COR-L47 (cell line): ENCODE data around the gene MAEA.

Experiments used
- DNase-seq: peaks from one replicate; lab custom pipeline; 2025; lab: John Stamatoyannopoulos, UW

The MAEA gene

DNA sequence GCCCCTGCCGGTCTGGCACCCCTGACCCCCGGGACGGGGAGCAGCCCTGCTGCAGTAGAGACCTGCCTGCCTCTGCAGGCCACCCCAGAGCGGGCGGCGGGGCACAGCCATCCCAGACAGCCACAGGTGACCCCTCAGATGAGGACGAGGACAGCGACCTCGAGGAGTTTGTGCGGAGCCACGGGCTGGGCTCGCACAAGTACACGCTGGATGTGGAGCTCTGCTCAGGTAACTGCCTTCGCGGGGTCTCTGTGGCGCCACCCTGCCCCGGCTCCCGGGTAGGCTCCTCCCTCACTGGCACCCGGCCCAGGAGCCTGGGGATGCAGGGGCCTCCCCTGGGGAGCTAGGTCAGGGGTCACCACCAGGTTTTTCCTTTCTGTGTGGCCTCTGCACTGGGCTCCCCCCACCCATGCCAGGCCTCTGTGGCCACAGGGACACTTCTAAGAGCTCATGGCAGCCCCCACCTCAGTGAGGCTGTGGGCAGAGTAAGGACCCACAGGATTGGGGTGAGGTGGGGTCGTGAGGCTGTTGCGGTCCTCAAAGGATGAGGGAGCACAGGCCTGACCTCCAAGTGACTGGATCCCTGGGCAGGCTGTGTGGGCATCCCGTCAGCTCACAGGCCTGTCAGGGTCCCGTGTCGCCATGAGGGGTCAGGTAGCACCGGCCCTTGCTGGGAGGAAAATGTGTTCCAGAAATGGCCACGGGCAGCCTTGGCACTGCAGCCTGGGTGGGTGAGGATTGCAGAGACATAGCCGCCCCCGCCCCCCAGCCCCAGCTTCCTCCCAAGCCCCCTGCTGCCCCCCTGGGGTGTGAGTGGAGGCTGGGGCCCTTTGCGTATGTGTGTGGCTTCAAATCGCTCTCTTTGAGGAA, 63.7 kb downstream of the MAEA start:
- no peak for DNase-seq

DNA sequence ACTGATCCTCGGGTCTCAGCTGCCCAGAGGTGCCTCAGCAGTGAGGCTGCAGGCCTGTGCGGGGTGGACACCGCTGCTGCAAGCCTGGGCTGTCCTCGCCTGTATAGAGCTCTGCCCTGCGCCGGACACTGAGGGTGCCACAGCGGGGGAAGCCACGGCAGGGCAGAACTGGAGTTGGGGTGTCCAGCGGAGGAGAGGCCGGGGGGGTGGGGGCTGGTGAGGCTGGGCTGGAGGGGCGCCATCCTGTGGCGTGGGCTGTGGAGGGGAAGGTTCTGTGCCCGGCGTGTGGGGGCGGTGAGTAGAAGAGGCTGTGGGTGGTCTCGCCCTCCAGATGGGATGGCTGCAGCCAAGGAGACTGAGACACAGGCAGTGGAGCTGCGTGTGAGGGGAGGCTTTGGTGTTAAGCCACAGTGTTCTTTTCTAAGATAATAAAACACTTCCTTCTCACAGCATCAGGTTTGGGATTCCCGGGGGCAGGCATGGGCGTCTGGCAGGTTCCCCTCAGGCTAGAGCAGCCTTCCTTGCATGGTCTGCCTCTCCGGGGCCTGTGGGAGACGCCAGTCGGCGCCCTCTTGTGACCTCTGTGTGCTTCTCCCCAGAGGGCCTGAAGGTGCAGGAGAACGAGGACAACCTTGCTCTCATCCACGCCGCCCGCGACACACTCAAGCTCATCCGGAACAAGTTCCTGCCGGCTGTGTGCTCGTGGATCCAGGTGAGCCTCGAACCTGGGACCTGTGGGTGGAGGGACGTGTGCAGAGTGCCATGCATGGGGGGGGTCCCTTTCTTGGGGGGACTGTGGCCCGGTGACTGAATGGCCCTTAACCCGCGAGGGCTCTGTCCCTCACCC, 64.7 kb downstream of the MAEA start:
- no peak for DNase-seq

DNA sequence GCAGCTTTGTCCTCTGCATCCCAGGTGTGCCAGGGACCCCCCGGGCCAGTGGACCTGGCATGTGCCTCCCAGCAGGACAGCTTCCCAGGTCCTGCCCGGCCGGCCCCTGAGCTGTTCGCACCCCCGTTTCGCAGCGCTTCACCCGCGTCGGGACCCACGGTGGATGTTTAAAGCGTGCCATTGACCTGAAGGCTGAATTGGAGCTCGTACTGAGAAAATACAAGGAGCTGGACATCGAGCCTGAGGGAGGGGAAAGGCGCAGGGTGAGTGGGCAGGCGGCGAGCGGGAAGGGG, 65.2 kb downstream of the MAEA start:
- no peak for DNase-seq

DNA sequence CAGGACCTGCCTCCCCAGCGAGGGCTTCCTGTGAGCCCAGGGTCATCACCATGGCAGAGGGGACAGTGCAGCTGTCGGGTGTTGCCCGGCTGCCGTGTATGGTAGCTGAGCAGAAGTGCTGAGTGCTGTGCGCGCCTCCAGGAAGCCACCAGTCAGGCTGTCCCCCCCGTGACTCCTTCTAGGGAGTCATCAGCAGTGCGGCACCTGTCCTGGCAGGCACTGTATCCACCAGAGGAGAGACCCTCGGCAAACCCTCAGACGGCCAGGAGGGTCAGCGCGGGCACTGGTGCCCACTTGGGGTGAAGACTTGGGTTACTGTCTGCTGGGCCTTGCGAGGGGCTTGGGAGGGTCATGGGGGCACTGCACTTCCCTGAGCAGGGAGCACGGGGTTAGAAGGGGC, 65.7 kb downstream of the MAEA start:
- DNase-seq, result no peak

DNA sequence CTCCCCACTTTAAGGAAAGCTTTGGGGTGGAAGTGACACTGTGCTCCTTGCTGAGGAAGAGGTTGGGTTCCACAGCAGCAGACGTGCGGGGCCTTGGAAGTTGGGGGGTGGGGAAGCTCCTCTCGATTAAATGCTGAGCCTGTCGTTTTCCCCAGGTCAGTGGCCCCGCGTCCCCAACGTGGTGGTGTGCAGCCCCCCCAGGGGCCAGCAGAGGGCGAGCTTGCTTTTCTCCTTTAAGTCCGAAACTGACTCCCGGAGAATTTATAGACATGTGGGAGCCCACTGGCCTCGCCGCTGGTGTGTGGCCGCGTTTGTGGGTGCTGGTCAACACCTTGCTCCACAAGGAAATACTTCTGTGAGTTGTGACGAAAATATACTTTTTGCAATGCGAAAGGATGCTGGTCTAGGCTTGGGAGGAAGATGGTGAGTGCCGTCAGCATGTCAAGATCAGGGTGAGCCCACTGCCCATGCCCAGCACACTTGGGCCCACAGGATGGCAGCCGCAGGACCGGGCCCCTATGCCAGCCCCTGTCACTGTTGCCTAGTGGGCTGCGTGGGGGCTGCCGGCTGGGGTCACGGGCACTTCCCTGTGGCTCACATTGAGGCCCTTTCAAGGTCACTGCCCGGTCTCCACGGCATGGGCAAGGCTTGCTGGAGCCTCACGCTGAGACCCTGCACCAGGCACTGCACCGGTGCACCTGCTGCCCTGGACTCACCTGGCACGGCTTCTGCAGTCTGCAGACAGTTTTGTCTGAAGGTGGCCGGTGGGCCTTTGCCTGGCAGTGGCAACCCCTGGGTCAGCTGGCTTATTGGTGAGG, 66.7 kb downstream of the MAEA start:
- peak; percentile 40 for DNase-seq

DNA sequence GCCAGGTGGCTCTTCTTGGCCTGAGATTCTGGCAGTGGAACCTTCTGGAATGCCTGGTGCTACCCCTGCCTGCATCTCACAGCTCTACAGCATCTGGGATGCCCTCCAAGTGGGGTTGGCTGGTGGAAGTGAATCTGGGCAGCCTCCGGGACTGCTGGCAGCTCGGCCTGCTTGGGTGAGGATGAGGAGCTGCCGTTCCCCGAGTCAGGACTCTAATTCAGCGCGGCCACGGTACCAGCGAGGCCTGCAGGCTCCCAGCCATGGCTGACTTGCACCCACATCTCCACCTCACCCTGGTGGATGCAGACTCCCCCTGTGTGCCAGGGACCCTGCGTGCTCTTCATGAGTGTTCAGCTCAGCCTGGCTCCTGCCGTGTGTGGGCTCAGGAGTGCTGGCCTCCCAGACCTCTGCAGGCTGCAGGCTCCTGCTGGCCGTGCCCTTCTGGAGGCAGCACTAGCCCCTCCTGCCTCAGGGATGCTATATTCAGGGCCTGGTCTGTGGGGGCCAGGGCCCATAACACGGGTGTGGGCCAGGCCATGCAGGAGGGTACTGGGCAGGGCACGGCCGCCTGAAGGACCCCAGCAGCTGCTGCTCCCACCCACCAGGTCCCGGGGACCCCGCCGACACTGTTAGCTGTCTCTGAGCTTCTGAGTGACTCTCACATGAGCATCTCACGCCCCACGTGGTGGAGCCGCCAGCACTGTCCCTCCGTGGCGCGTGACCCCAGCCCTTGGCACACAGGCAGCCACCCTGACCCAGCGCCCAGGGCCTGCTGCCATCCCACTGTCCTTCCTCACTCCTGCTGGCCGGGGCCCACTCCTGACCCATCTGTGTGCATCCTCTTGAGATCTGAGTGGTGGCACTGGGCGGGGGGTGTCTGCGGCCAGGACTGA, 67.9 kb downstream of the MAEA start:
- DNase-seq, result no peak

DNA sequence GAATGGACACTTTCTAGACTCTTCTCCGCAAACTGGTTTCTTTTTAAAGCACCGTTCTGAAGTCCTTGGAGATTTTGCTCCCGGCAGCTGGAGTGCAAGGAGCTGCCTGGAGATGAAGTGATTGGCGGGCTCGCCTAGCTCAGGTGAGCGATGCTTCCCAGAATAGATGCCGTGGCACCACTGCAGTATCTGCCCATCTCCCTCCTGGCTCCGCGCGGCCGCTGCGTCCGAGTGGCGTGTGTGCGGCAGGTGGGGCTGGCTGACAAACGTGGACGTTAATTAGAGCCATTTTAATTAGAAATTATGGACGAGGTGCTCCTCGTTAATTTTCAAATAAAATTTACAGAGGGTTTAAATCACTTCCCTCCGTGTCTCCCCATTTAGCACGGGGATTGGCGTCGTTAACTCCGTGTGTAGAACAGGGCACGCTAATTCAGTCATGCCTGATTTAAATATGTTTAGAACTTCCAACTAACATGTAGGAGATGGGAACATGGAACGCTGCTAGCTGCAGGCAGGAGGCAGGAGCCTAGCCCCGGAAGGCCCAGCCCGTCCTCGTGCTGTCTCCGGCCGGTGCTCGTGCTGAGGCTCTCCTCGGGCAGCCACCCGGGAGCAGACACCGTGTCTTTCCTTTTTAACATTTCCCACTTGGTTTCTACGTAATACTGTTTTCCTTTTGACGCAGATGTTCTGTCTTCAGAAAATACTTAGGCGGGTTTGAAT, 68.9 kb downstream of the MAEA start:
- no peak for DNase-seq

DNA sequence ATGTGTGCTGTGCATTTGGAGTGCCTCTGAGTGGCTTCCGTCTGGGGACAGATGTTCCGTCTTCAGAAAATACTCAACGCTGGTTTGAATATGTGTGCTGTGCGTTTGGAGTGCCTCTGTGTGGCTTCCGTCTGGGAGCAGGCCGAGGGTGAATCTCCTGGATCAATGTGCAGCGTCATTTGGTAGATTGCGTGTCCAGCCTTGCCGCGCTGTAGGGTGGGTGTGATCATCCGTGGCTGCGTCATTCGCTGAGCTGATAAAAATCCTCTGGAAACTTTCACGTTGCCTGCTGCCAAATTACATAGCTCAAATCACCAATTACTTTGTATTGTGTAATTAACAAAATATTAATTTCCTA, 69.4 kb downstream of the MAEA start:
- no peak for DNase-seq

DNA sequence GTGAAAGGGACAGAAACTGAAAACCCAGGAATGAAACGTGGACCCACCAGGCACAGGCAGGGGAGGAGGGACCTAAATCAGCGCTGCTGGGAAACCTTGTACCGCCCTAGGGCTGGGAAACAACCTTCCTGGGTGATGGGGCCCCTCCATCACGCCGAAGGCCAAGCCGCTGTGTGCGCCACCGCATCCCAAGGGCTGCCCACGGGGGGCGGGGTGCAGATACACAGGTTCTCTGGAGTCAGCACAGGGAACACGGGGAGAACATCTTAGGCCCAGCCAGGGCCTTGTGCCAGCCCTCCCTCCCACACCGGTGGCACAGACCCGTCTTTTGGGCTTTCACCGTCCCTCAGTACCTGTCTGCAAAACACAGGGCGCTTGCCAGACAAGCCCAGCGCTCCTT, 70.3 kb downstream of the MAEA start:
- no peak for DNase-seq

DNA sequence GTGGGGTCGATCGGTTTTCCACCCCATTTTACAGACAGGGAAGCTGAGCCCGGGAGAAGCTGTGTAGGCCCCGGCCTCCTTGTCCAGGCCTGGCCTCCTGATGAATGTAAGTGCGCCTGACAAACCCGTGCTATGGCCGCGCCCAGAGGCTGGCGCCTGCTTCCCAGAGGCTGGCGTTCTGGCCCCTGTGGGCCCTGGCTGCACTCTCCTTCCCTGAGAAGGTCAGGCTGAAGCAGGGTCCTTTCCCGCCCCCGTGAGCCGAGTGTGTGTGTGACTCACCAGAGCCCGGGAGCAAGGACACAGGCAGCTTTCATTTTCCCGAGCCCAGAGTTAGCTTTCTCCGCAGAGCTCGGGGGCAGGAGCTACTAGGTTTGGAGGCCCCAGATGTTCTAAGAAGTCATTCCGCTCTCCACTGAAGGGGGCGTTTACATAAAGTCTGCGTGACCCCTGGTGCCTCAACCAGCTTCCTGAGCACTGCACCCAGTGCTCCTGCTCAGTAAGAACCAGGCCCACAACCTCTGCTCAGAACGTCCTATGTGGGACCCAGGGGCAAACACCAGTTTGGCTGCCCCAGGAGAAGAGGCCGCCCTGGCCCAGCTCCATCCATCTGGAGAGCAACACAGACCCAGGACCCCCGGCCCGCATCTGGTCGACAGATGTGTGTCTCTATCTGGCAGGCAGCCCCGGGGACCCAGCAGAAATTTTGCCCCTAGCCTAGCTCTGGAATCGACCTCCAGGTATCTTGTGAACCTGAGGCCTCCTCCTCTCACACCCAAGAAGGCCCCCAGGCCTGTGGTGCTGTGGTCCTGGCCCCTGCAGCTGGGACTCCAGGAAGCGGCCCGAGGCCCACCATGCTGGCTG, 71.0 kb downstream of the MAEA start:
- DNase-seq, result no peak

DNA sequence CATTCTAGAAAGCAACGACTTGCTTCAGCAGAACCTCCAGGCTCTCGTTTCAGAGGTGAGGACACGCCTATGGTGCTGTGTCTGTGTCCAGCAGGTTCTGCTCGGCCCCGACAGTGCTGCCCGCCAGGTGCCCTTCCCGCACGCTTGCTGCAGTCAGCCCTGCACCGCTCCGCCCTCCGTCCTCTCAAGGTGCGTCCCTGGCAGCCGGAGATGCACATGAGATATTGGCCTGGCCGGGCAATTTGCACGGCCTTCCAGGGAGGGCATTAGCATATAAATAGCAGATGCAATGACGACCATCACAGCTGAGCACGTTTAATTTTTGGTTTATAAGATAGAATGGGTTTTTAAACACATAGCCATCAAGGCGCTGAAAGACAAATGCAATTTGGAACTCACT, 71.7 kb downstream of the MAEA start:
- DNase-seq, result no peak

DNA sequence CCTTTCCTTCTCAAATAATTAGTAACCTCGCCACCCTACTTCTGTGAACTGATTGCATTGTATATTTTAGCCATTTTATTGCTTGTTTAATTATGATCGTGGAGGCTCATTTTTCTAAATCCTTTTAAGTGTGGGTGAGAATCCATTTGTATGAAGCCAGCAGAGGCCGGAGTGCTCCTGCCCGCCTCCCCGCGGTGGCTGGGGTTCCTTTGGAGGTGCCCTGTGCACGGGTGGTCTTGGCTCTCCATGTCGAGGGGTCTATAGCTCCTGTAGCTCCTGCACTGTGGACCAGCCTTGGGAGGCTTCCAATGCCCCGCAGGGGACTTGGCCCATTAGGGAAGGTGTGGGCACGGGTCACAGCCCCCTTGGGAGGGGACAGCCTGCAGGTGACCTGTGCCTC, 72.4 kb downstream of the MAEA start:
- DNase-seq, result no peak

DNA sequence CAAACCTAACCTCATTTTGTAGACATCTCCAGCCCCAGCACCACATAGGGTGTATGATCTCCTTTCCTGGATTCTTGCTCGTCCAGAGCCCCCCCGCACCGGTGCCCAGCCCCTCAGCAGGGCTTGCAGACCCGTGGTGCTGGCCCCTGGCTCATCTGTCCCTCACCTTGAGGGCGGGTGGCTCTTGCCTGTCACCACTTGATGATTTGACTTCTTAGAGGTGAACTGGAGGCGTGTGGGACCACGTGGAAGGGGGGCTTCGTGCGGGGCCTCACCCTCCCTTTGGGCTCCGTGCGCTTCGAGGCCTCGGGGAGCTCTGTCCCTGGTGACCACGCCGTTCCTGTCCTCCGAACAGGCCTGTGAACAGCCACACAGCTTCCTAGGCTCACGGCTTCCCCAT, 72.8 kb downstream of the MAEA start:
- no peak for DNase-seq

DNA sequence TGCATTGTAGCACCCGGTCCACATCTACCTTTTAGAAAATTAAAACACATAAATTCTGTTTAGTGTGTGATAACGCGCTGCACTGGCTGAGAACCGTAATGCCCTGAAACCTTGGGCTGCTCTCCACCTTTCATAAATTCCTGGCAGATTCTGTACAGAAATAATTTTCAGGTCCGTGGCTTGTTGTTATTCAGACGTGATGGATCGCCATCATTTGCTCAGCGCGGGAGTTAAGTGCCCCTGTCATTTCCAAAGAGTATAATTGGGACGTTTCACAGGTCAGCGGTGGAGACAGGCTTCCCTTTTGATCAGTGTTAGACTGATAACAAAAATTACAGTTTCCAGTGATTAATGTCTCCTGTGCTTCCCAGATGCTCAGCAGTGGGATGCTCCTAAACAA, 73.8 kb downstream of the MAEA start:
- no peak for DNase-seq

DNA sequence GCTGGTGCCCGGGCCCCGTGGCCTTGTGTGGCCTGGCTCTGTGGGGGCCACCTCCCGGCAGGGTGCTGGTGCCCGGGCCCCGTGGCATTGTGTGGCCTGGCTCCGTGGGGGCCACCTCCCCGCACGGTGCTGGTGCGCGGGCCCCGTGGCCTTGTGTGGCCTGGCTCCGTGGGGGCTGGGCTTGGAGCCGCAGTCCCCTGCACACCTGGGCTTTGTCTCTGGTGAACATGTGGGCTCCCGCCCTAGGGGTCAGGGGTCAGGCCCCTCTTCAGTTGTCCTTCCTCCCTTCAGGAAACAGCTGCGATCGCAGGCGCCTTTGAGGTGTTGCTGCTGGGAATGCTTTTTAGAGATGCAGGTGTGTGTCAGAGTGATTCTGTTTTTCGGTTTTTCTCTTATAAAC, 74.5 kb downstream of the MAEA start:
- no peak for DNase-seq

DNA sequence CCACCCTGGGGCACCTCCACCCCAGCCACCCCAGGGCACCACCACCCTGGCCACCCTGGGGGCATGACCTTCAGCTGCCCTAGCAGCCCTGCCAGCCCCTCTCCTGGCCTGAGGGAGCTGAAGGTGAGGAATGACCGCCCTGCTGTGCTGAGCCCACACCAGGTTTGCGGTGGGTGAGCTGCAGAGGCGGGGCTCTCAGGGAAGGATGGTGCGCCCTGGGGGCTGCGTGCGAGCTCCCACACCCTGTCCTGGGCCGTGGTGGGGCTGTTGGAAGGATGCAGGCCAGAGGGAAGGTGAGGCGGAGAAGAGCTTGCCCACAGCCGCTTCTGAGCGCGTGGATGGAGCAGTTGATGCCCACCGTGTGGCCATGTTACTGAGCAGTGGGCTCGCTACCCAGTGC, 75.1 kb downstream of the MAEA start:
- no peak for DNase-seq

DNA sequence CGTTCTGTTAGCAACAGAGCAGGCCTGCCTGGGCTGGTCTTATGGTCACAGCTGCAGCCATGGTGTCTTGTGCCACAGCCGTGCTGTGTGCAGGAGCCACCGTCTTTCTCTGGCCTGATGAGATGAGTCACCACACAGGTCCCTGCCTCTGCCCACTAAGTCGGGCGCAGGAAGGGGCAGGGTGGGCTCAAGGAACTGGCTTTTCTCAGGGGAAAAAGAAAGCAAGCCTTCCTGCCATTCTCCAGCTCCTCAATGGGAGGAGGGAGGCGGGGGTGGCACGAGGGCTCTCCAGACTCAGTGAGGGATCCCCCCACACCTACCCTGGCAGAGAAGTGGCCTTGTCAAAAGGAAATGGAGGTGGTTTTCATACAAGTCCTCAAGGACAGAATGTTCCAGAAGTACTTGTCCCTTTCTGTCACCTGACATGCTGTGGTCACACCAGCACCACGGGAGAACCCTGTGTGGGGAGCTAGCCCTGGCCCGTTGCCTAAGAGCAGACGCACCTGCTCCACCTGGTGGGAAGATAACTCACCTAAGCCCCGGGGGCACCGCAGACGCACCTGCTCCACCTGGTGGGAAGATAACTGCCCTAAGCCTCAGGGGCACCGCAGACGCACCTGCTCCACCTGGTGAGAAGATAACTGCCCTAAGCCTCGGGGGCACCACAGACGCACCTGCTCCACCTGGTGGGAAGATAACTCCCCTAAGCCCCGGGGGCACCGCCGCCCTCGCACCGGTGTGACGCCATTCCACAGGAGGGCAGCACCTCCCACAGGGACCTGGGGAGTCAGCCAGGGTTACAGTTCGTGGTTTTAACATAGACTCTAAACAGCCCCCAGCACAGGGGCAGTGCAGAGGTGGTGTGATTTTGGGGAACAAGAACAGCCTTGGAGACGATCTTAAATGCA, 75.8 kb downstream of the MAEA start:
- peak; percentile 83 for DNase-seq

DNA sequence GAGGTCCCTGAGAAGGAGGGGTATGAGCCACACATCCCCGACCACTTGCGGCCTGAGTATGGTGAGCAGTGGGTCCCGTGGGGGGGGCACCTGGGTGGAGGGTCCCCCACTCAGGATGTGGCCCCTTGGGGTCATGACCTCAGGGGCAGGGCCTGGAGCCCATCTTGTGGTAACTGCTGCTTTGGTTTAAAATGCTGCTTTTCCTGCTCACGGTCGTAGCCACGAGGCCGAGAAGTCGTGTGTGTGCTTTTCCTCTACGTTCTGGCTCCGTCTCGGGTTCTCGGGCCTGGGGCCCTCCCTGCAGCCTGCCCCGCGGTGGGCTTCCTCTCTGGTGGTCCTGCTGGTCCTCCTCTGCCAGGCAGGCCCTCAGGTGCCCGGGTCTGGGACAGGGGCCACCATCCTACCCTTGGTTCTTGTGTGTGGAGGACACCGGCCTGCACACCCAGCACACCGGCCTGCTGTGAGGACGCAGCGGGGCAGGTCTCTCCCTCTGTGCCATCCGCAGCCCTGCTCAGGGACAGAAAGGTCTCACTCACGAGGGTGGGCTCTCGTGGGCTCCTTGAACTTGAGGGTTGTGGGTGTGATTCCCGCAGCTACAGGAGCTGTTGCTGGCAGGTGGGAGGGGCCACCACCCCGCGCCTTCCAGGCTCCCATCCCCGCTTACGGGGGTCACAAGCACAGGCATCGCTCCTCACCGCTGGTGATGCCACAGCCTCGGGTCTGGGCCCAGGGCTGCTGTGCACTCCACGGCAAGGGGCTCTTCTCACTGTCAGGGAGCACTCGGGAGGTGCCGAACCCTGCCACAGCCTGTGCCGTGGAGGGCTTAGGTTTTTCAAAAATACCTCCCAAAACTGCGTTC, 76.9 kb downstream of the MAEA start:
- DNase-seq, result no peak
